Ovary (tissue), 3 donors: ENCODE results near the gene FUT6.

Experiments used
- CTCF ChIP-seq, 3 donors: fragments of 450-650 bp in 2 of 3; fragments of 200-600 bp in 1 of 3; IDR thresholded peaks; one replicate each; pipeline versions ENCODE4 v1.5.1 to v1.8.0; 2016 to 2022; ENCODE audit warnings: antibody characterized with exemption in 3 of 3, mild to moderate bottlenecking in 1 of 3
- POLR2A ChIP-seq: fragments of 450-650 bp; IDR thresholded peaks from one replicate; pipeline ENCODE4 v1.6.1; 2017; ENCODE audit warnings: antibody characterized with exemption, mild to moderate bottlenecking, moderate library complexity
- donor health status: DM: no; HTN: no; CAD: no.

DNA sequence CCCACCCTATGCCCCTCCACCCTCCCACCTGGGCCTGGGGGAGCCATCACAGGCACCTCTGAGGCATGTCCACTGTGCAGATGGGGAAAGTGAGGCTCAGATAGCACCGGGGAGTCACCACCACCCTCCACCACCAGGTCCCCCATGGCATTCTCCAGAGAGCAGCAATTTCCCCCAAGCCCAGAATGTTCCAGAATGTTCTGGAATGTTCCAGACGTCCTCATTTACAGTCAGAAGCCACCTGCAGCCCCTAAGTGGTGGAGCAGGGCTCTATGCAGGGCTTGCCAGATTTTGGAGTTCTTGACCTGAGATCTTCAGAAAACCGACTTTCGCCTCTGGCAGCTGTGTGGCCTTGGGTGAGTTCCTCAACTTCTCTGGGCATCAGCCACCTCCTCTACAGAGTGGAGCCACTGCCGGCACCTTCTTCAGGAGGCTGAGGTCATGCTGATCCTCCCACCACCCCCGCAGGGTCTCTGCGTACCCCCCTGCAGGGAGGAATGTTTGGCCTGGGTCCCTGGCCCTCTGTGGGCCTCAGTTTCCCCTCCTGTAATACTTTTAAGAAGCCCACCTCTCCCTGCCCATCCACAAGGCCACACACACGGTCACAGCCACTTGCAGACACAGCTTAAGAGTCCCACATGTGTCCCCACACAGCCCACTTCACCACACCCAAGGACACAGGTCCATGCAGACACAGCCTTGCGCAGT, 24.7 kb upstream of the FUT6 start:
- TF ChIP-seq CTCF (IDR thresholded peaks at IDR 0.05) (no peak), POLR2A (no peak)
